HCT116 (cell line): ENCODE data around the gene GRIP1. TPM values are rescaled to one million over a fixed set of nuclear protein-coding genes. Genes with fewer than 3 reads are reported as not detected.

Experiments used
- ATAC-seq: fragments of 200-7000 bp; cut with Tn5 transposase; 2 replicates; pipeline ENCODE4 v1.9.1; 2020; ENCODE audit warnings: mild to moderate bottlenecking, moderate library complexity
- BruUV-seq: library from RNA; stranded (reverse); fragments of 400-500 nt; replicated peaks from 2 replicates; lab custom pipeline; 2021; lab: Mats Ljungman, UMichigan
- CTCF ChIA-PET: fragments of 300-600 bp; sonication (Branson Sonifier 250); formaldehyde crosslinking; loops from one replicate; lab custom pipeline; 2021; ENCODE audit warnings: antibody characterized with exemption; lab: Charles Lee
- POLR2A ChIA-PET: fragments of 300-600, 350-600 bp; sonication (Branson Sonifier 250); formaldehyde crosslinking; loops from one replicate; lab custom pipeline; 2021; ENCODE audit warnings: antibody characterized with exemption; lab: Charles Lee
- RAD21 ChIA-PET, 2 experiments: fragments of 300-600 bp; sonication (Branson Sonifier 250); formaldehyde crosslinking; loops; one replicate each; lab custom pipeline; 2023; ENCODE audit warnings: low total read pairs in 2 of 2; ENCODE audit not compliant: uncharacterized antibody in 2 of 2, unreplicated experiment in 2 of 2, low non-redundant PET in 1 of 2; lab: Charles Lee
- DNase-seq: peaks from one replicate; pipeline ENCODE4 v3.0.0-alpha.2; 2010; ENCODE audit warnings: low read depth, low spot score
- H2AFZ ChIP-seq: fragments of 200-600 bp; shearing (Covaris generic), sonication (generic); 2 replicates; pipeline ENCODE4 v1.6.1; 2017; ENCODE audit warnings: low read depth, mixed run types, mixed read lengths, antibody characterized with exemption, low read length; ENCODE audit not compliant: poor library complexity, severe bottlenecking
- H3K27ac ChIP-seq: 2 replicates; pipeline ENCODE4 v1.5.1; 2012; ENCODE audit warnings: low read depth, low read length
- H3K27me3 ChIP-seq: fragments of 200-600 bp; sonication (generic); 2 replicates; pipeline ENCODE4 v1.6.1; 2016; ENCODE audit warnings: mixed run types, low read length, mixed read lengths; ENCODE audit not compliant: insufficient read depth
- H3K36me3 ChIP-seq, 2 experiments: fragments of 200-500 bp in 1 of 2; fragments of 200-600 bp in 1 of 2; sonication (Bioruptor generic) in 1 of 2; sonication (generic) in 1 of 2; 2 replicates each; pipeline versions ENCODE4 v1.5.1 to v1.6.1; 2014 to 2016; ENCODE audit warnings: low read length in 2 of 2, inconsistent platforms in 1 of 2, mixed read lengths in 1 of 2, mixed run types in 1 of 2; ENCODE audit not compliant: insufficient read depth in 2 of 2, control insufficient read depth in 1 of 2
- H3K4me1 ChIP-seq, 2 experiments: fragments of 200-600 bp in 1 of 2; sonication (generic) in 1 of 2; 2 replicates each; pipeline versions ENCODE4 v1.5.1 to v1.6.1; 2012 to 2017; ENCODE audit warnings: low read length in 2 of 2, inconsistent platforms in 1 of 2, mild to moderate bottlenecking in 1 of 2, mixed read lengths in 1 of 2, mixed run types in 1 of 2, moderate library complexity in 1 of 2; ENCODE audit not compliant: insufficient read depth in 2 of 2, control insufficient read depth in 1 of 2
- H3K4me2 ChIP-seq: fragments of 200-600 bp; sonication (generic); 2 replicates; pipeline ENCODE4 v1.6.1; 2017; ENCODE audit warnings: mixed run types, low read length, mixed read lengths
- H3K4me3 ChIP-seq, 2 experiments: fragments of 200-600 bp in 1 of 2; sonication (generic) in 1 of 2; replicated peaks in 1 of 2; 2 replicates each; pipeline ENCODE4 v1.5.1; 2011 to 2016; ENCODE audit warnings: low read length in 2 of 2, control low read depth in 1 of 2, low read depth in 1 of 2, mild to moderate bottlenecking in 1 of 2, mixed read lengths in 1 of 2, mixed run types in 1 of 2
- H3K79me2 ChIP-seq: fragments of 200-600 bp; sonication (generic); 2 replicates; pipeline ENCODE4 v1.6.1; 2017; ENCODE audit warnings: mild to moderate bottlenecking, mixed run types, low read length, moderate library complexity, mixed read lengths; ENCODE audit not compliant: insufficient read depth
- H3K9ac ChIP-seq: fragments of 200-600 bp; sonication (generic); 2 replicates; pipeline ENCODE4 v1.6.1; 2016; ENCODE audit warnings: low read length, mixed read lengths
- H3K9me2 ChIP-seq: fragments of 200-600 bp; sonication (generic), shearing (Covaris generic); 2 replicates; pipeline ENCODE4 v1.6.1; 2017; ENCODE audit warnings: mixed run types, mild to moderate bottlenecking, moderate library complexity; ENCODE audit not compliant: insufficient read depth
- H3K9me3 ChIP-seq, 2 experiments: fragments of 200-500 bp in 1 of 2; fragments of 200-600 bp in 1 of 2; sonication (Bioruptor generic) in 1 of 2; sonication (generic) in 1 of 2; 2 replicates each; pipeline ENCODE4 v1.6.1; 2014 to 2017; ENCODE audit warnings: low read length in 2 of 2, mixed read lengths in 2 of 2, inconsistent platforms in 1 of 2, low read depth in 1 of 2, mild to moderate bottlenecking in 1 of 2, mixed run types in 1 of 2, moderate library complexity in 1 of 2; ENCODE audit not compliant: control insufficient read depth in 1 of 2, insufficient read depth in 1 of 2
- H4K20me1 ChIP-seq: fragments of 200-600 bp; sonication (generic), shearing (Covaris generic); 2 replicates; pipeline ENCODE4 v1.6.1; 2017; ENCODE audit warnings: mixed run types, mild to moderate bottlenecking, moderate library complexity; ENCODE audit not compliant: insufficient read depth
- ATF3 ChIP-seq: IDR thresholded peaks from 2 replicates; pipeline ENCODE4 v1.6.1; 2012
- CEBPB ChIP-seq: IDR thresholded peaks from 2 replicates; pipeline ENCODE4 v1.6.1; 2012; ENCODE audit warnings: low read depth
- CTCF ChIP-seq, 3 experiments: fragments of 200-600 bp in 1 of 3; sonication (generic) in 1 of 3; IDR thresholded peaks in 2 of 3; conservative IDR thresholded peaks in 1 of 3; 2 replicates each; pipeline ENCODE4 v1.5.1; 2012 to 2017; ENCODE audit warnings: low read depth in 2 of 3, low read length in 2 of 3, antibody characterized with exemption in 1 of 3, borderline replicate concordance in 1 of 3, control low read depth in 1 of 3, mild to moderate bottlenecking in 1 of 3, mixed read lengths in 1 of 3, mixed run types in 1 of 3, moderate library complexity in 1 of 3; ENCODE audit not compliant: insufficient read depth in 1 of 3
- EGR1 ChIP-seq: IDR thresholded peaks from 2 replicates; pipeline ENCODE4 v1.6.1; 2012; ENCODE audit warnings: low read depth
- ELF1 ChIP-seq: IDR thresholded peaks from 2 replicates; pipeline ENCODE4 v1.6.1; 2012; ENCODE audit warnings: low read depth, borderline replicate concordance
- EZH2phosphoT487 ChIP-seq: fragments of 200-600 bp; IDR thresholded peaks from 2 replicates; pipeline ENCODE4 v1.6.1; 2018; ENCODE audit warnings: antibody characterized with exemption, borderline replicate concordance
- JUND ChIP-seq: IDR thresholded peaks from 2 replicates; pipeline ENCODE4 v1.6.1; 2012
- SIN3A ChIP-seq: IDR thresholded peaks from 2 replicates; pipeline ENCODE4 v1.6.1; 2012; ENCODE audit warnings: low read depth
- ZBTB33 ChIP-seq: IDR thresholded peaks from 2 replicates; pipeline ENCODE4 v1.6.1; 2011; ENCODE audit warnings: mild to moderate bottlenecking, low read length, moderate library complexity; ENCODE audit not compliant: insufficient replicate concordance; ENCODE audit errors: extremely low read depth
- intact Hi-C: fragments of 100-400 bp; cut with micrococcal nuclease; formaldehyde crosslinking; loops from 2 replicates; pipeline ENCODE4 v1.10.0; 2022
- total RNA-seq: library from RNA; stranded (reverse); gene quantifications from one replicate; pipeline ENCODE4 v1.2.1, GENCODE V29; 2021; ENCODE audit not compliant: unreplicated experiment

The GRIP1 gene
- total RNA-seq, 1 experiment from 2014 or later = not detected

GRCh38 chr12:66636771-66637170 lies 42.1 kb downstream of the GRIP1 start (continued):
- no peak for TF ChIP-seq ATF3
- no peak for TF ChIP-seq ZBTB33
- no peak for TF ChIP-seq CEBPB
- no peak for TF ChIP-seq SIN3A
- TF ChIP-seq JUND = no peak
- TF ChIP-seq ELF1 = no peak
- TF ChIP-seq CTCF (IDR thresholded peaks at IDR 0.05 in 2 of 3, conservative IDR thresholded peaks at IDR 0.05 in 1 of 3; ENCODE audit: borderline replicate concordance in 1 of 3, insufficient read depth in 1 of 3, low read depth in 2 of 3, low read length in 2 of 3) = no peak

GRCh38 chr12:66633676-66634075 lies 45.2 kb downstream of the GRIP1 start:
- POLR2A ChIA-PET = no interaction called here
- CTCF ChIA-PET = no interaction called here
- H3K9ac ChIP-seq = no peak overlapping the region
- no peak overlapping the region for H2AFZ ChIP-seq
- ATAC-seq (no peak), DNase-seq (no peak)
- intact Hi-C loops = no loop called here
- RAD21 ChIA-PET = no interaction called here
- peaks cover 34% of the 10 kb centered on the region for H3K27me3 ChIP-seq
- no peak overlapping the region for H3K4me2 ChIP-seq
- H4K20me1 ChIP-seq = no peaks in the 10 kb centered on the region; the same call in 1 of the 2 replicates
- no peaks in the 10 kb centered on the region for H3K9me3 ChIP-seq
- no peaks in the 10 kb centered on the region for H3K36me3 ChIP-seq
- no peak overlapping the region for H3K27ac ChIP-seq
- no peaks in the 10 kb centered on the region for H3K4me1 ChIP-seq
- H3K4me3 ChIP-seq = no peak overlapping the region
- TF ChIP-seq EZH2phosphoT487 = no peak
- TF ChIP-seq EGR1 = no peak
- H3K79me2 ChIP-seq = no peaks in the 10 kb centered on the region
- BruUV-seq = no TSS peak
- H3K9me2 ChIP-seq = no peaks in the 10 kb centered on the region
